ENCODE measurements around the gene AGBL4. TPM values are rescaled to one million over a fixed set of nuclear protein-coding genes. Genes with fewer than 3 reads are reported as not detected.

The AGBL4 gene
- total and polyA plus RNA-seq, 11 donors = 0.40 to 1.4 (median 0.54) TPM; not detected in 3

DNA sequence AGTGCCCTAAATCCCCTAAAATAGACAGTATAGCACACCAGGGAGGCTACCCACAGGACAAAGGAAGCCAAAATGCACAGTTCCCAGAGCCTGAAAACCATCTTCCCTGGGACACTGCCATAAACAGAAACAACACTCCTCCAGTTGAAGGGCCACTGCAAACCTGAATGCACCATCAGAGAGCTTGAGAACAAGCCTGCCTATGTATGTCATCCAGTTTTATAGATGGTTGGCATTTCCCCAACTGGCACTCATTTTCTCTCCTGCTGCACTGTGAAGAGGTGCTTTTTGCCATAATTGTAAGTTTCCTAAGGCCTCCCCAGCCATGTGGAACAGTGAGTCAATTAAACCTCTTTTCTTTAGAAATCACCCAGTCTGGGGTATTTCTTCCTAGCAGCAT lies 169.0 kb downstream of the AGBL4 start:
- ATAC-seq = no peak
- H3K27me3 ChIP-seq = no peaks in the 10 kb centered on the region
- H3K4me1 ChIP-seq = no peaks in the 10 kb centered on the region
- no peaks in the 10 kb centered on the region for H3K9me3 ChIP-seq
- intact Hi-C loops (cut with DNase I) = no loop called here
- H3K4me3 ChIP-seq = no peak overlapping the region
- no peaks in the 10 kb centered on the region for H3K36me3 ChIP-seq
- TF ChIP-seq POLR2A (IDR thresholded peaks at IDR 0.05) = no peak
- TF ChIP-seq, protein P1, sequence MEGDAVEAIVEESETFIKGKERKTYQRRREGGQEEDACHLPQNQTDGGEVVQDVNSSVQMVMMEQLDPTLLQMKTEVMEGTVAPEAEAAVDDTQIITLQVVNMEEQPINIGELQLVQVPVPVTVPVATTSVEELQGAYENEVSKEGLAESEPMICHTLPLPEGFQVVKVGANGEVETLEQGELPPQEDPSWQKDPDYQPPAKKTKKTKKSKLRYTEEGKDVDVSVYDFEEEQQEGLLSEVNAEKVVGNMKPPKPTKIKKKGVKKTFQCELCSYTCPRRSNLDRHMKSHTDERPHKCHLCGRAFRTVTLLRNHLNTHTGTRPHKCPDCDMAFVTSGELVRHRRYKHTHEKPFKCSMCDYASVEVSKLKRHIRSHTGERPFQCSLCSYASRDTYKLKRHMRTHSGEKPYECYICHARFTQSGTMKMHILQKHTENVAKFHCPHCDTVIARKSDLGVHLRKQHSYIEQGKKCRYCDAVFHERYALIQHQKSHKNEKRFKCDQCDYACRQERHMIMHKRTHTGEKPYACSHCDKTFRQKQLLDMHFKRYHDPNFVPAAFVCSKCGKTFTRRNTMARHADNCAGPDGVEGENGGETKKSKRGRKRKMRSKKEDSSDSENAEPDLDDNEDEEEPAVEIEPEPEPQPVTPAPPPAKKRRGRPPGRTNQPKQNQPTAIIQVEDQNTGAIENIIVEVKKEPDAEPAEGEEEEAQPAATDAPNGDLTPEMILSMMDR (IDR thresholded peaks at IDR 0.05) = no peak
- DNase-seq = no peak
- H3K27ac ChIP-seq = no peak overlapping the region

DNA sequence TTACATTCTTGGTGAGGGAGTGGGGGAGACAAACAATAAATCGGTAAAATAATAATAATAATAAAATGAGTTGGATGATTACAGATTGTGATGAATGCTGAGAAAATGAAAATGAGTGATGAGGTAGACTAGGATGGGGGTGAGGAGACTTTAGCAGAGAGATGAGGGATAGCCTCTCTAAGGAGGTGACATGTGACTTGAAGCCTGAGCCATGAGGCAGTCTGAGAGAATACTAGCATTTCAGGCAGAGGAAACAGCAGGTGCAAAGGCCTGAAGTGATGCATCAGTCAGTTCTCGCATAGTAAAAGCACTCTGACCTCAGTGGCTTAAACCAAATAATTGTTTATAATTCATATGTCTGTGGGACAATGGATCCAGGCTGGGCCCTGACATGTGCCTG lies 181.2 kb downstream of the AGBL4 start:
- H3K4me3 ChIP-seq = no peak overlapping the region
- no peak for ATAC-seq
- intact Hi-C loops (cut with DNase I) = loop anchor here in 1 of 10 donors (5.0 kb wide), 1 partner anchor 880 kb away; no protein-coding TSS in a partner anchor
- H3K4me1 ChIP-seq = no peaks in the 10 kb centered on the region
- H3K36me3 ChIP-seq = no peaks in the 10 kb centered on the region
- no peak for DNase-seq
- no peaks in the 10 kb centered on the region for H3K27me3 ChIP-seq
- TF ChIP-seq, protein P1 (IDR thresholded peaks at IDR 0.05) = no peak
- TF ChIP-seq POLR2A (IDR thresholded peaks at IDR 0.05) = no peak
- peaks cover 0 to 56% (median 21%) of the 10 kb centered on the region in 12 donors for H3K9me3 ChIP-seq
- 86 to 93% (median 89%) methylated on average over 2 of the region's 2 CpGs for WGBS, 4 donors
- H3K27ac ChIP-seq = no peak overlapping the region

DNA sequence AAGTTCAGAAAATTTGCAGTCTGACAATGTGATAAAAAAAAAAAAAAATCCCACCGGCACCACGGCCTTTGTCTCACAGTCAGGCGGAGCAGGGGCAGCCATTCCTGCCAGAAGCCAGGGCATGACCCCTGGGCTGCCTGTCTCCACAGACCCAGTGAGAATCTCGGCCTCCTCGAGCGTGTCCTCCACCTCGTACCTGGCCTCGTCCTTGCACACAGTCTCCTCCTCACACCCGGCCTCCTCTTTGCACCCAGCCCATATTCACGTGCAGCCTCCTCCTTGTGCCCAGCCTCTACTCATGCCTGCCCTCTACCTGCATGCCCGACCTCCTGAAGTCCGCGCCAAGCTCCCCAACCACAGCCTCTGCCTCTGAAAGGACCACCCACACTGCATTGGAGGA lies 182.0 kb downstream of the AGBL4 start:
- H3K27me3 ChIP-seq = no peaks in the 10 kb centered on the region
- TF ChIP-seq, protein P1 (IDR thresholded peaks at IDR 0.05) = no peak
- TF ChIP-seq POLR2A (IDR thresholded peaks at IDR 0.05) = no peak
- no peaks in the 10 kb centered on the region for H3K4me1 ChIP-seq
- no peak overlapping the region for H3K27ac ChIP-seq
- 84 to 90% (median 87%) methylated on average over 13 of the region's 13 CpGs for WGBS, 4 donors
- intact Hi-C loops (cut with DNase I) = loop anchor here in 1 of 10 donors (5.0 kb wide), 1 partner anchor 879 kb away; no protein-coding TSS in a partner anchor
- no peak for DNase-seq
- ATAC-seq = no peak
- H3K36me3 ChIP-seq = no peaks in the 10 kb centered on the region
- H3K4me3 ChIP-seq = no peak overlapping the region
- peaks cover 0 to 54% (median 21%) of the 10 kb centered on the region in 12 donors for H3K9me3 ChIP-seq

DNA sequence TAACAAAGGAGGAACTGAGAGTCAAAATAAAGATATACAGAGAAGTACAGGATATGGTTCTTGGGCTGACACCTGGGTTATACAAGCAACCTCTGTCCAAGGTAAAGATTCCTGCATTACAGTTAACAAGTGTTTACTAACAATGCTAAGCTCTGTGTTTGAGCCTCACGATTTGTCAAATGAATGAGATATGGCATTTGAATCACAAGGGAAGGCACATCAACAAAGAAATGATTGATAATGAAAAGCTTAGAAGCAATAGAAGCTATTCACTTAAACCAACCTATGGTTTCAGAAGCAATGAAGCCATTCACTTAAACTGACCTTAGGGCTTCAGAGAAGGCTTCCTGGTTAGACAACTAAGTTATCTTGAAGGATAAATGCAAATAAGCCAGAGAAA lies 199.5 kb downstream of the AGBL4 start:
- H3K27ac ChIP-seq = no peak overlapping the region
- no peak overlapping the region for H3K4me3 ChIP-seq
- H3K9me3 ChIP-seq = peaks cover 0 to 4% (median 0%) of the 10 kb centered on the region in 12 donors
- intact Hi-C loops (cut with DNase I) = no loop called here
- no peaks in the 10 kb centered on the region for H3K4me1 ChIP-seq
- no peaks in the 10 kb centered on the region for H3K36me3 ChIP-seq
- TF ChIP-seq POLR2A (IDR thresholded peaks at IDR 0.05) = no peak
- TF ChIP-seq, protein P1 (IDR thresholded peaks at IDR 0.05) = no peak
- DNase-seq = no peak
- H3K27me3 ChIP-seq = no peaks in the 10 kb centered on the region
- ATAC-seq = no peak
- 8 to 42% (median 21%) methylated on average over 1 of the region's 1 CpG for WGBS, 4 donors

Data from heart left ventricle (tissue), 16 donors.